ENCODE results near the gene MAP4K2. TPM values are rescaled to one million over a fixed set of nuclear protein-coding genes. Genes with fewer than 3 reads are reported as not detected.

The MAP4K2 gene
- total and polyA plus RNA-seq, 9 of the 15 experiments (the other 6 are each of a cell fraction or from before 2014, with no cell fraction given) = 0.13 to 14.5 (median 7.3) TPM

DNA sequence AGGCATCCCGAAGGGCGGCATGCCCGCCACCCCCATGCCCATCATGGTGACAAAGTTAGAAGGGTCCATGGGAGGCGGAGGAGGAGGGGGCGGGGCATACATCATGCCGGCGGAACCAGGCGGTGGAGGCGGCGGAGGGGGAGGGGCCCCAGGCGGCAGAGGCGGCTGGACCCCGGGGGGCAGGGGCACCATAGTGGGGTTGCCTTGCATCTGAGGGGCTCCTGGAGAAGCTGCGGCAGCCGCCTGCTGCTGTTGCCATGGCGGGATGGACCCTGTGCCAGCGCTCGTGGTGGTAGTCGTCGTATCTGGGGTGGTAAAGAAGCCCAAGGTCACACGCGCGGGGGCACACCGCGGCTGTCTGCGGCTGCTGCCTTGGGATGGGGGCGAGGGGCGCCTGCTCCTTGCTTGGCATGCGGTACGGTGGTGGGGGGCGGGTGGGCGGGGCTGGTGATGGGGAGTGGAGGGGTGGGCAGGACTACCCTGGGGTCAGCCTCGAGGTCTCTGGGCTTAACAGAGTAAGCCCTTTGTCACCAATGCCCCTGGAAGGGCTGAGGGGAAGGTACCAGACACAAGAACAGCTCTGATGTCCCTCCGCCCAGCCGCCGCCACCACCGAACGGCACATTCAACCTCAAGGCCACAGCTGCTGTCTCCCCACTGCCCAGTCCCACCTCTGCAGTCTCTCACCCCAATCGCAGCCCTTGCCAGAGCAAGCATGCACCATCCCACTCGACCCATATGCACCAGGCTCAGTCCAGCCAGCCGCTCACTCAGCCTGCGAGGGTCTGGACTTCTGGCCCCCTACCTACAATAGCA lies 37.0 kb downstream of the MAP4K2 start (continued):
- TF ChIP-seq, protein P1, sequence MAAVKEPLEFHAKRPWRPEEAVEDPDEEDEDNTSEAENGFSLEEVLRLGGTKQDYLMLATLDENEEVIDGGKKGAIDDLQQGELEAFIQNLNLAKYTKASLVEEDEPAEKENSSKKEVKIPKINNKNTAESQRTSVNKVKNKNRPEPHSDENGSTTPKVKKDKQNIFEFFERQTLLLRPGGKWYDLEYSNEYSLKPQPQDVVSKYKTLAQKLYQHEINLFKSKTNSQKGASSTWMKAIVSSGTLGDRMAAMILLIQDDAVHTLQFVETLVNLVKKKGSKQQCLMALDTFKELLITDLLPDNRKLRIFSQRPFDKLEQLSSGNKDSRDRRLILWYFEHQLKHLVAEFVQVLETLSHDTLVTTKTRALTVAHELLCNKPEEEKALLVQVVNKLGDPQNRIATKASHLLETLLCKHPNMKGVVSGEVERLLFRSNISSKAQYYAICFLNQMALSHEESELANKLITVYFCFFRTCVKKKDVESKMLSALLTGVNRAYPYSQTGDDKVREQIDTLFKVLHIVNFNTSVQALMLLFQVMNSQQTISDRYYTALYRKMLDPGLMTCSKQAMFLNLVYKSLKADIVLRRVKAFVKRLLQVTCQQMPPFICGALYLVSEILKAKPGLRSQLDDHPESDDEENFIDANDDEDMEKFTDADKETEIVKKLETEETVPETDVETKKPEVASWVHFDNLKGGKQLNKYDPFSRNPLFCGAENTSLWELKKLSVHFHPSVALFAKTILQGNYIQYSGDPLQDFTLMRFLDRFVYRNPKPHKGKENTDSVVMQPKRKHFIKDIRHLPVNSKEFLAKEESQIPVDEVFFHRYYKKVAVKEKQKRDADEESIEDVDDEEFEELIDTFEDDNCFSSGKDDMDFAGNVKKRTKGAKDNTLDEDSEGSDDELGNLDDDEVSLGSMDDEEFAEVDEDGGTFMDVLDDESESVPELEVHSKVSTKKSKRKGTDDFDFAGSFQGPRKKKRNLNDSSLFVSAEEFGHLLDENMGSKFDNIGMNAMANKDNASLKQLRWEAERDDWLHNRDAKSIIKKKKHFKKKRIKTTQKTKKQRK (IDR thresholded peaks at IDR 0.05; ENCODE audit: borderline replicate concordance, low read depth, low read length) = no peak
- TF ChIP-seq POLR2B (IDR thresholded peaks at IDR 0.05; ENCODE audit: low read depth, partially characterized antibody) = peak; percentile 26
- TF ChIP-seq, protein P2, sequence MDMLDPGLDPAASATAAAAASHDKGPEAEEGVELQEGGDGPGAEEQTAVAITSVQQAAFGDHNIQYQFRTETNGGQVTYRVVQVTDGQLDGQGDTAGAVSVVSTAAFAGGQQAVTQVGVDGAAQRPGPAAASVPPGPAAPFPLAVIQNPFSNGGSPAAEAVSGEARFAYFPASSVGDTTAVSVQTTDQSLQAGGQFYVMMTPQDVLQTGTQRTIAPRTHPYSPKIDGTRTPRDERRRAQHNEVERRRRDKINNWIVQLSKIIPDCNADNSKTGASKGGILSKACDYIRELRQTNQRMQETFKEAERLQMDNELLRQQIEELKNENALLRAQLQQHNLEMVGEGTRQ (CRISPR knock-in tag; IDR thresholded peaks at IDR 0.05) = no peak
- TF ChIP-seq GATA2 (CRISPR knock-in tag; IDR thresholded peaks at IDR 0.05) = no peak
- no peak for TF ChIP-seq HOXB6 (CRISPR knock-in tag; IDR thresholded peaks at IDR 0.05; ENCODE audit: borderline replicate concordance)
- TF ChIP-seq POLR2G (IDR thresholded peaks at IDR 0.05; ENCODE audit: low read depth, low read length) = peak; percentile 67; the same call in 1 of the 2 replicates

Measured in K562 (cell line).